ENCODE data around the gene MPPED1. TPM values are rescaled to one million over a fixed set of nuclear protein-coding genes. Genes with fewer than 3 reads are reported as not detected.

Gene MPPED1
- total RNA-seq, 2 donors from 2014 or later, result not detected

DNA sequence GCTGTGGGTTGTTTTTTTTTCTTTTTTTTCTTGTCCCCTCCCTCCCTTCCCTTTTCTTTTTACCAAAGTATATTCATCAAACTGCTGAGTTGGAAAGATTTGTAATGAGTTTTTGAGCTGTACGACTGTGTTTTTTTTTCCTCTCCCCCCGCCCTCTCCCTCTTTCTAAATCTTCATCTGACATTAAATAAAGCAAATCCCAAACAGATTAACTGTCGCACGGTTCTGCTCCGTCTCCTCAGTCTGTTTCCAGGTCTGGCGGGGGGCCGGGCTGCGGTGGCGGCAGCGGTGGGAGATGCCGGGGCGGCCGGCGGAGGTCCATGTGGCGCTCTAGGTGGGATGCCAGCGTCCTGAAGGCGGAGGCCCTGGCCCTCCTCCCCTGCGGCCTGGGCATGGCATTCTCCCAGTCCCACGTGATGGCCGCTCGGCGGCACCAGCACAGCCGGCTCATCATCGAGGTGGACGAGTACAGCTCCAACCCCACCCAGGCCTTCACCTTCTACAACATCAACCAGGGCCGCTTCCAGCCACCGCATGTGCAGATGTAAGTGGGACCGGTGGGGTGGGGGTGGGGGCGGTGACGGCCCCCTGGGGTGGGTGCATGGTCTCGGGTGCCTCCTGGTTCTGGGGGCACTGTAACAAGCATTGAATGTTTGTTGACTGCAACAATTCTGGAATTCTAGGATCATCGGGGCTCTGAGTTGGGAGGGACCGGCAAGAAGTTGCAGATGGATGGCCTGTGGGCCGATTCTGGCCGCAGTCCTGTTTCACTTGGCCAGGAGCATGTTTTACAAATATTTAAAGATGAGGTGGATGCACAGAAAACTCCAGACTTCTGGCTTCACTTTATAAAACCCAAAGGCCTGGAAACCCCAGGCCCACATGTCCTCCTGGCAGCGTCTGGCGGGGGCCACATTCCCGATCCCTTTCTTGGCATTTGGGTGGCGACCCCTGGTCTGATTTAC is 13.1 kb downstream of the MPPED1 start:
- intact Hi-C loops (cut with DNase I), result no loop called here
- no peak for DNase-seq (ENCODE audit: low spot score)

DNA sequence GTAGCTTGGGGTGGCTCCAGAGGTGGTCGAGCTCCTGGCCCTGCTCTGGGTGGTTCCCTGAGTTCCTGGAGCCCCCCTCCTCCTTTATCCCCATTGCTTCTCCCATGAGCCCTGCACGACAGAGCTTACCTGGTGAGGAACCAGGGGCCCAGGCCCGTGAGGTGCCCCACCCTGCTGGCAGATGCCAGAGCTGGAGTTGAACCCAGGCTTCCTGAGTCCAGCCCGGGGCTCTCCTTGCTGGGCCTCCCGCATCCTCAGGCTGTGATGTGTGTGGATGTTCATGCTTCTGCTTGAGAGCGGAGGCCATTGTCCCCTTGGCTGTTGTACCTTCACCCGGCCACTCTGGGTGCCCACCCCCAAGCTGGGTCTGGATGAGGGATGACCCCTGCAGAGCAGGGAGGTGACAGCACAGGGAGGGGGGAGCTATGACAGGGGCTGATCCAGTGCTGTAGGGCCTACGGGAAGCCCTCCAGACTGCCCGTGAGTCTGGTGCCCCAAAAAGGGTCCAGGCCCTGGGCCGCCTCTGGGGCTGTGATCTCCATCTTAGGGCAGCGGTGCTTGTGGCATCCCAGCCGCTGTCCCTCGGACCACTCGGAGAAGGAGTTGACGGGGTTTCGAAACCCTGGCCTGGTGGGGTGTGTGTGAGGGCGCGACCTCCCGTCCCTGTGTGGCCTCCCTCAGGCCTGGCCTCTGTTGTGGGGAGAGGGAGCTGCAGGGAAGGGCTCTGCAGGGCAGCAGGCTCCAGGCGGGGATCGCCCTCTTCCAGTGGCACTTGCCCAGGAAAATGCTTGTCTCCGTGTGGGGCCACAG is 14.4 kb downstream of the MPPED1 start:
- intact Hi-C loops (cut with DNase I), result no loop called here
- no peak for DNase-seq (ENCODE audit: low spot score)

DNA sequence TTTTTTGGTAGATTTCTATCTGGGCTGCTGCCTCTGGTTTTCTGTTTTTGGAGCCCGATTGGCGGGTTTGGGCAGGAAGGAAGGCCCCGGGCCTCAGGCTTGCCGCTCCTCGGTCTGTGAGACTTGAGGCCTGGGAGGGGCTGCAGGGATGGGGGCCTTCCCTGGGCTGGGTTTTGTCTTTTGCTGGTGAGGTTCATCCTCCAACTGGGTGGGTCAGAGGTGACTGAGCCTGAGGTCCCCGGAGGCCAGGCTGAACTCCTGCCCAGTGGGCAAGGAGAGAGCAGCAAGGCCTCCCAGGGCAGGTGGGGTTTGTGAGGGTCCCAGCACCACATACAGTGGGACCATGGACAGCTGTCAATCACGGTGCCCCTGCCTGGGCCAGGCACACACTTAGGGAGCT is 15.0 kb downstream of the MPPED1 start:
- intact Hi-C loops (cut with DNase I), result no loop called here
- DNase-seq (ENCODE audit: low spot score), result no peak

- intact Hi-C loops (cut with DNase I), result no loop called here
Measured at GRCh38 chr22:43427296-43428004, 15.6 kb downstream of the MPPED1 start.

GRCh38 chr22:43428005-43428485 is 16.2 kb downstream of the MPPED1 start:
- no peak for DNase-seq (ENCODE audit: low spot score)
- intact Hi-C loops (cut with DNase I), result no loop called here

More at GRCh38 chr22:43427296-43428004, 15.6 kb downstream of the MPPED1 start:
- DNase-seq (ENCODE audit: low spot score), result no peak

DNA sequence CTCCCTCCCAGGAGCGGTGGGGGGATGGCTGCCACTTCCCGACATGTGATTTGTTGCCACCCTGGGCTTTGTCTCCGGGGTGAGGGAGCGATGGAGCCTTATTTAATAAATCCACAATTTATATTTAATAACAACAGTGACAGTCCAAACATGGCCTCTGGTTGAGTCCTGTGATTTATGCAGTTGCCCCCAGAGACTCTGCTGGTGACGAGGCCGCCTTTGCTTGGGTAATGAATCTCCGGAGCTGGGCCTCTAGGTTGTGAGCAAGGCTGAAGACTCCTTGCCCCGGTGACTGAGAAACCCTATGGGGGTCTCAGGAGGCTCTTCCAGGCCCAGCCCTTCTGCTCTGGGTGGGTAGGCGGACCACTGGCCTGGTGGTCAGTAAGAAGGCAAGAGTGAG is 16.7 kb downstream of the MPPED1 start:
- intact Hi-C loops (cut with DNase I), result no loop called here
- no peak for DNase-seq (ENCODE audit: low spot score)

GRCh38 chr22:43429426-43429825 is 17.6 kb downstream of the MPPED1 start:
- intact Hi-C loops (cut with DNase I), result no loop called here
- no peak for DNase-seq (ENCODE audit: low spot score)

DNA sequence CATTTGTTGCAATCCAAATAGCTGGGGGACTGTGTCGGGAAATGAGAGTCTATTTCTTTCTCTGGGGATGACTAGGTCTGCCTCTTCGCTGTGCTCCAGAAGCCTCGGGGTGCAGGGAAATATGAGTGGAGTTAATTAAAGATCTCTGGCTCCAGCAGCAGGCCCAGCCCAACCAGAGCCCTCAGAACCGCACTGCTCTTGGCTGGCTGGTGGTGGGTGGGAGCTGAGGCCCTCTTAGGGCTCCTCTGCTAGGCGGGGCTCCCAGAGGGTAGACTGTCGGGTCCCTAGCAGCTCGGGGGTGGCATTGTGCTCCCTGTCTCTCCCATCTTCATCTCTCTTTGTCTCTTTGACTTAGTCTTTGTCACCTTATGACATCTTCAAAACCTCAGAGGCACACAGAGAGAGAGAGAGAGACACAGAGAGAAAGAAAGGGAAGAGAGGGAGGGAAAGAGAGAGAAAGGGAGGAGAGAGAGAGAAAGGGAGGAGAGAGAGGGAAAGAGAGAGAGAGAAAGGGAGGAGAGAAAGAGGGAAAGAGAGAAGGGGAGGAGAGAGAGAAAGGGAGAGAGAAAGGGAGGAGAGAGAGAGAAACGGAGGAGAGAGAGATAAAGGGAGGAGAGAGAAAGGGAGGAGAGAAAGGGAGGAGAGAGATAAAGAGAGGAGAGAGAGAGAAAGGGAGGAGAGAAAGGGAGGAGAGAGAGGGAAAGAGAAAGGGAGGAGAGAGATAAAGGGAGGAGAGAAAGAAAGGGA is 20.2 kb downstream of the MPPED1 start:
- intact Hi-C loops (cut with DNase I), result no loop called here
- DNase-seq (ENCODE audit: low spot score), result no peak

- intact Hi-C loops (cut with DNase I), result no loop called here
- peak; percentile 43 for DNase-seq (ENCODE audit: low spot score)
Measured at GRCh38 chr22:43432883-43433415, 21.1 kb downstream of the MPPED1 start.

- intact Hi-C loops (cut with DNase I), result no loop called here
- DNase-seq (ENCODE audit: low spot score), result peak; percentile 40
Measured at GRCh38 chr22:43433451-43434274, 21.8 kb downstream of the MPPED1 start.

DNA sequence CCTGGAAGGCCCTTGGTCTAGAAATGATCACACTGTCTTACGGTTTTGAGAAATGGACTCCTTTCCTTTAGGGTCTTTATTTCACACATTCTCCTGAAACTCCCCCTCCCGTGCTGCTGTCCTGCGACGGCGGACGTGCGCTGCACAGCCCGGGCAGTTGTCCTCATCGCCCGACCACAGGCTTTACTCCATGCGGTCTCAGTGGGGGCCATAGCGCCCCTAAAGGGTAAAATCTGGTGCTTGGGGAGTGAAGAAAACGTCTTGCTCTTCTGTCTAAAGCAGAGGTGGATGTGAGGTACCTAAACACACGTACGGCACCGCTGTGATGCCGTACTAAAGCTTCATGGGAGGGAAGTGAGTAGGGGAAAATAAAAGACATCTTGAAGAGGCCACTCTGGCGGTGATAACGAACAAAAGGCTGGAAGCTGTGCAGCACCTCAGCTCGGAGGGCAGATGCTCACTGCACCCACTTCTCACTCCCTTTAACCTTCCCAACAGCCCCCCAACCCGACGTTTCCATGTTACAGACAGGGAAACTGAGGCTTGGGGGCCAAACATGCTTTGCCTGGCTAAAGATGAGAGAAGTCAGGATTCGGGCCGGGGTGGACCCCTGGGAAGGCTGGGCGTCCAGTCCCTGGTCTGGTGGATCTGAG is 22.6 kb downstream of the MPPED1 start:
- DNase-seq (ENCODE audit: low spot score), result peak; percentile 47
- intact Hi-C loops (cut with DNase I), result no loop called here

DNA sequence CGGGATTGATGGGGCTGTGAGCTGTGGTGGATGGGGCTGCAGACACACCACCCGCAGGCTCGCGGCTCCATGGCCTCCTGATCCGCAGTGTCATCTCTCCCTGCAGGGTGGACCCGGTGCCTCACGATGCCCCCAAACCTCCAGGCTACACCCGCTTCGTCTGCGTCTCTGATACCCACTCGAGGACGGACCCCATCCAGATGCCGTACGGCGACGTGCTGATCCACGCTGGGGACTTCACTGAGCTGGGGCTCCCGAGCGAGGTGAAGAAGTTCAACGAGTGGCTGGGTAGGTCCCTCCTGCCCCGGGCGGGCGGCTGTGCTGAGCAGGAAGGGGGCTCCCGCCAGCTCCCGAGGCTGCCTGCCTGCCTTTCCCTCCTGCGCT is 23.1 kb downstream of the MPPED1 start:
- peak; percentile 57 for DNase-seq (ENCODE audit: low spot score)
- intact Hi-C loops (cut with DNase I), result no loop called here

DNA sequence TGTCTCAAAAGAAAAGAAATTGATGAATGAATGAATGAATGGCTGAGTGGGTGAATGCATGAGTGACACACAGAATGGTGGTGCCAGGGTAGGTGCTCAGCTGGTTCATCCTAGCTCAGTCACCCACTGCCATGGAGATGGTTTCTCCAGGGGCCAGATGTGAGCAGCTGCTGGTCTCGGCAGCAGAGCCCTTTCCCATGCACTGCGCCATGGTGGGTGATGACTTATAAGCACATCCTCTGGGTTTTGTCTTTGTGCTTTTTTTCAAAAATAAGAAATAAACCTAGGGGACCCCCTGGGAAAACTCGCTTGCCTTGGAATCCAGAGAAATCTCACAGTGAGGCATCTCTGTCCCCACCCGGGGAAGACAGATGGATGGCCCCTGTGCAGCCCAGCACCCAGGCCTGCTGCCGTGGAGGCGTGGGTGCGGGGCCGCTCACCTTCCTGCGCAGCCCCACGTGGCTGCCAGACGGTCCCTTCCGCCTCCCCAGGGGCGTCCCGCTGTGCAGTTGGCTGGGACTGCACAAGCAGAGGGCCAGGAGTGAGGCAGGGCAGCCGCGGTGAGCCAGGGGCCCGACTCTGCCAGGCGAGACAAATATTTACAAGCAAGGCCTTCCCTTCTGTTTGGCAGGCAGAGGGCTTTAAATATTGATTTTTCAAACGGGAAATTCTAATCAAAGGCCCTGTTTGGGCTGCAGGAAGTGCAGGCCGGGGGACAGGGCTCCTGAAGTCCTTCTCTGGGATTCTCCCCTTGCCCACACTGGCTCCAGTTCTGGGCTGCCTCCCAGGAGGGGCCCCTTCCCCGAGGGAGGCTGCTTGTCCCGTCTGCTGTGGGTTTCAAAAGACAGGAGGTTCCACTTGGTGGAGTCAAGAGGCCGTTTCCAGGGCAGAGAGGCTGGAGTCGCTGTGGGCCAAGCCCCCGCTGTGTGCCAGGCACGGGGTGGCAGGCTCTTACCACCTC is 24.3 kb downstream of the MPPED1 start:
- DNase-seq (ENCODE audit: low spot score), result peak; percentile 59
- intact Hi-C loops (cut with DNase I), result no loop called here

GRCh38 chr22:43436868-43437267 is 25.1 kb downstream of the MPPED1 start:
- intact Hi-C loops (cut with DNase I), result no loop called here
- DNase-seq (ENCODE audit: low spot score), result no peak

DNA sequence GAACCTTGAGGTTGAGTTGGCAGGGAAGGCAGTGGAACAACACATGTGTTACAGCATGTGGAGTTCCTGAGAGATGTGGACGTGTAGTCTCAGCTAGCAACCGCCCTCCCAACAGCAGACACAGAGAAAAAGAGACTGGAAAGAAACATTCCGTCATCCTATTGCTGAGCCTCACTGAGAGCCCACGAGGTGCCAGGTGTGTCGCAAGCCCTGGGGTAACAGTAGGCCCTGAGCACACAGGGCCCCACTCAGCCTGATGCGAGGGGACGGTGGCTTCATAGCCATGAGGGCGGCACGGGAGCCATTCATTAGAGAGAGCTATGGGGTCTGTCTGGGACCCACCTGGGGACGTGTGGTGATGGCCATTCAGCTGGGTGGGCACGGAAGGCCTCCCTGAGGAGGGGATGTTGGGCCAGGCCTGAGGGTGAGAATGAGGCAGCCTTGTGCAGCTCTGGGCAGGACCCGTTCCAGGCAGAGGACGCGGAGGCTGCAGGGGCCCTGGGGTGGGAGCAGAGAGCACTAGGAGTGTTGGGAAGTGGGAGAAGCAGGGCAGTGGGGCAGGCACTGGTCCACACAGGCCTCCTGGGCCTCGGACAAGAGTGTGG is 26.2 kb downstream of the MPPED1 start:
- DNase-seq (ENCODE audit: low spot score), result peak; percentile 60
- intact Hi-C loops (cut with DNase I), result no loop called here
